K562 (cell line): ENCODE data around the gene GLIS1. TPM values are rescaled to one million over a fixed set of nuclear protein-coding genes. Genes with fewer than 3 reads are reported as not detected.

Experiments
- BHLHE40 ChIP-seq: IDR thresholded peaks from 2 replicates; pipeline ENCODE4 v1.6.1; 2011; ENCODE audit warnings: low read length, improper control_type of control experiment
- CEBPG ChIP-seq, 3 experiments: fragments of 200-800 bp in 1 of 3; sonication (Bioruptor generic) in 1 of 3; sonication (generic) in 1 of 3; formaldehyde crosslinking in 1 of 3; IDR thresholded peaks in 2 of 3; conservative IDR thresholded peaks in 1 of 3; 2 replicates each; pipeline versions ENCODE4 v1.6.1 to v1.8.0; 2016 to 2022; ENCODE audit warnings: missing compliant biosample characterization in 2 of 3, missing genetic modification characterization in 2 of 3, mild to moderate bottlenecking in 1 of 3, missing genetic modification reagents in 1 of 3
- ERF ChIP-seq: fragments of 450-650 bp; formaldehyde crosslinking; IDR thresholded peaks from 2 replicates; pipeline ENCODE4 v1.4.0; 2020; ENCODE audit warnings: mild to moderate bottlenecking, mixed read lengths
- ETV1 ChIP-seq: fragments of 450-650 bp; conservative IDR thresholded peaks from 2 replicates; pipeline ENCODE4 v1.6.1; 2016; ENCODE audit warnings: missing genetic modification characterization, control low read depth, low read depth, missing compliant biosample characterization
- FIP1L1 ChIP-seq: fragments of 200-400 bp; formaldehyde crosslinking; IDR thresholded peaks from 2 replicates; pipeline ENCODE4 v1.6.1; 2018; ENCODE audit warnings: mild to moderate bottlenecking, low read depth, low read length; ENCODE audit not compliant: poor library complexity, severe bottlenecking
- NFIX ChIP-seq: fragments of 250-450 bp; sonication (Bioruptor Pico); IDR thresholded peaks from 2 replicates; pipeline ENCODE4 v1.4.0; 2020; ENCODE audit warnings: low read depth, mild to moderate bottlenecking, moderate library complexity
- NR2C2 ChIP-seq, 2 experiments: fragments of 200-800 bp in 1 of 2; sonication (Bioruptor generic) in 1 of 2; sonication (generic) in 1 of 2; formaldehyde crosslinking in 1 of 2; IDR thresholded peaks; 2 replicates each; pipeline versions ENCODE4 v1.6.1 to v1.8.0; 2016 to 2022; ENCODE audit warnings: mild to moderate bottlenecking in 1 of 2, missing compliant biosample characterization in 1 of 2, missing genetic modification characterization in 1 of 2, missing genetic modification reagents in 1 of 2
- PHB ChIP-seq: fragments of 250-450 bp; sonication (Bioruptor Pico); IDR thresholded peaks from 2 replicates; pipeline ENCODE4 v1.5.0; 2021
- PPARD ChIP-seq: fragments of 250-450 bp; sonication (Bioruptor Pico); IDR thresholded peaks from 2 replicates; pipeline ENCODE4 v1.8.0; 2022; ENCODE audit warnings: inconsistent platforms, mild to moderate bottlenecking, moderate library complexity
- PURB ChIP-seq: sonication (generic); formaldehyde crosslinking; IDR thresholded peaks from 2 replicates; pipeline ENCODE4 v1.9.0; 2021; ENCODE audit warnings: low read depth, mild to moderate bottlenecking, missing genetic modification reagents
- RAD51 ChIP-seq: fragments of 450-650 bp; IDR thresholded peaks from 2 replicates; pipeline ENCODE4 v1.7.1; 2016; ENCODE audit warnings: low read depth, mild to moderate bottlenecking, borderline replicate concordance
- TEAD2 ChIP-seq: fragments of 450-650 bp; IDR thresholded peaks from 2 replicates; pipeline ENCODE4 v1.6.1; 2016; ENCODE audit warnings: missing genetic modification characterization, control low read depth, missing compliant biosample characterization
- XRCC4 ChIP-seq: IDR thresholded peaks from one replicate; pipeline ENCODE4 v1.6.1; 2011; ENCODE audit not compliant: insufficient read depth, insufficient read length; ENCODE audit errors: extremely low read depth
- ZZZ3 ChIP-seq: fragments of 450-650 bp; IDR thresholded peaks from 2 replicates; pipeline ENCODE4 v1.6.1; 2016; ENCODE audit warnings: antibody characterized with exemption, mild to moderate bottlenecking, moderate library complexity
- polyA plus RNA-seq, 8 experiments: library from polyadenylated mRNA; depleted of rRNA in 4 of 8; stranded (reverse) in 5 of 8; unstranded in 3 of 8; fragments of >200 nt; fragmentation: Nextera tagmentation in 2 of 8; fragmentation: Illumina TruSeq in 1 of 8; extraction: Ambion mirVana in 2 of 8; extraction: Trizol in 1 of 8; gene quantifications; 2 replicates each; pipeline versions ENCODE4 v1.2.1 to v1.2.3, GENCODE V29; 2011 to 2014; ENCODE audit warnings: inconsistent platforms in 1 of 8, missing spikeins in 1 of 8
- total RNA-seq, 7 experiments: library from RNA; depleted of rRNA in 6 of 7; stranded (reverse); fragments of >200 nt in 6 of 7; fragmentation: Illumina TruSeq in 2 of 7; extraction: Trizol in 2 of 7; gene quantifications; 2 replicates each; pipeline versions ENCODE4 v1.2.1 to v1.2.3, GENCODE V29; 2011 to 2021; ENCODE audit warnings: low replicate concordance in 1 of 7
- TF ChIP-seq, protein P1 (sequence below): fragments of 450-650 bp; formaldehyde crosslinking; conservative IDR thresholded peaks from 2 replicates; pipeline ENCODE4 v1.4.0; 2022; ENCODE audit warnings: mild to moderate bottlenecking, missing genetic modification characterization
- TF ChIP-seq, protein P2 (sequence below): fragments of 250-450 bp; sonication (Bioruptor Pico); IDR thresholded peaks from 2 replicates; pipeline ENCODE4 v1.4.0; 2020; ENCODE audit warnings: mild to moderate bottlenecking, moderate library complexity
- TF ChIP-seq, protein P3 (sequence below): fragments of 250-450 bp; sonication (Bioruptor Pico); IDR thresholded peaks from 2 replicates; pipeline ENCODE4 v1.8.0; 2021; ENCODE audit warnings: mild to moderate bottlenecking, moderate library complexity
- TF ChIP-seq, protein P4 (sequence below): fragments of 450-650 bp; IDR thresholded peaks from one replicate; pipeline ENCODE4 v1.6.1; 2018; ENCODE audit warnings: mild to moderate bottlenecking, moderate library complexity; ENCODE audit not compliant: partially characterized antibody

GLIS1 gene
- total and polyA plus RNA-seq, 9 of the 15 experiments (the other 6 are each of a cell fraction or from before 2014, with no cell fraction given): not detected

DNA sequence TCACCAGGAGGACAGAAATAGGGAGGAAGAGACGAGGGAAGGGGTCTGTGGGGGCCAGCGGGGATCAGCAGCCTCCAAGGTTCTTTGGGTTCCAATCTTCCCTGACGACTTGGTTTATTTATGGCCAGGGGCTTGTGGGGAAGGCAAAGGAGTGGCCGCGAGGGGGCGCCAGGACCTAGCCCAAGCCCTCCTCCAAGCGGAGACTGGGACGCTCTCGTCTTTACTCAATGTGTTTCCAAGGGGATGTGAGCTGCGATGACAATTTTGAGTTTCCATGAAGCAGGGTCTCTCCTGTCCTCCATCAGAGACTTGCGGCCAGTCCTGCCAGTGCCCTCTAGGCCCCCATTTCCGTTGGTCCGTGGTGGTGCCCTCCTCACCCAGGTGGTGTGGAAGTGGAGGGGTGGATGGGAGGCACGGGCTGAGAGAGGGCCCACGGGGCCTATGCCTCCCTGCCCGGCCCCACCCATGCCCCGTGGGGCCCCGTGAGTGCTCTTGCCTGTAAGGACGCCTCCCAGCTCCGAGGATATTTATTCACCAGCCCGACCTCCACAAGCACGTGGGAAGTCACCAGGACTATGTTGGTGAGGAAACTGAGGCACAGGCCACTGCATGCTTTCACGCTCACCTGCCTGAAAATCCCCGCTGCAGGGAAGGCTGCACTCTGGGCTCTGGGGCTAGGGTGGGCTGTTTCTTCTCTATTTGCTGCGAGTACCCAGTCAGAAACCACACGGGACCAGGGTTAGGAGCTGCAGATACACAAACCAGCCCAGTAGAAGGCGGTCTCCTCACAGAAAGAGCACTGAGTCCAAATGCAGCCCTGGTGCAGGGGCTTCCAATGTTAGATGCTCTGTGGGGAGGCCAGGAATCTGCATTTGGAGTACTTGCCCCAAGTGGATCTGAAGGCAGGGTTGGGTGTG lies 253.2 kb downstream of the GLIS1 start (continued):
- TF ChIP-seq, protein P1, sequence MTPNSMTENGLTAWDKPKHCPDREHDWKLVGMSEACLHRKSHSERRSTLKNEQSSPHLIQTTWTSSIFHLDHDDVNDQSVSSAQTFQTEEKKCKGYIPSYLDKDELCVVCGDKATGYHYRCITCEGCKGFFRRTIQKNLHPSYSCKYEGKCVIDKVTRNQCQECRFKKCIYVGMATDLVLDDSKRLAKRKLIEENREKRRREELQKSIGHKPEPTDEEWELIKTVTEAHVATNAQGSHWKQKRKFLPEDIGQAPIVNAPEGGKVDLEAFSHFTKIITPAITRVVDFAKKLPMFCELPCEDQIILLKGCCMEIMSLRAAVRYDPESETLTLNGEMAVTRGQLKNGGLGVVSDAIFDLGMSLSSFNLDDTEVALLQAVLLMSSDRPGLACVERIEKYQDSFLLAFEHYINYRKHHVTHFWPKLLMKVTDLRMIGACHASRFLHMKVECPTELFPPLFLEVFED (CRISPR knock-in tag): no peak
- TF ChIP-seq, protein P2, sequence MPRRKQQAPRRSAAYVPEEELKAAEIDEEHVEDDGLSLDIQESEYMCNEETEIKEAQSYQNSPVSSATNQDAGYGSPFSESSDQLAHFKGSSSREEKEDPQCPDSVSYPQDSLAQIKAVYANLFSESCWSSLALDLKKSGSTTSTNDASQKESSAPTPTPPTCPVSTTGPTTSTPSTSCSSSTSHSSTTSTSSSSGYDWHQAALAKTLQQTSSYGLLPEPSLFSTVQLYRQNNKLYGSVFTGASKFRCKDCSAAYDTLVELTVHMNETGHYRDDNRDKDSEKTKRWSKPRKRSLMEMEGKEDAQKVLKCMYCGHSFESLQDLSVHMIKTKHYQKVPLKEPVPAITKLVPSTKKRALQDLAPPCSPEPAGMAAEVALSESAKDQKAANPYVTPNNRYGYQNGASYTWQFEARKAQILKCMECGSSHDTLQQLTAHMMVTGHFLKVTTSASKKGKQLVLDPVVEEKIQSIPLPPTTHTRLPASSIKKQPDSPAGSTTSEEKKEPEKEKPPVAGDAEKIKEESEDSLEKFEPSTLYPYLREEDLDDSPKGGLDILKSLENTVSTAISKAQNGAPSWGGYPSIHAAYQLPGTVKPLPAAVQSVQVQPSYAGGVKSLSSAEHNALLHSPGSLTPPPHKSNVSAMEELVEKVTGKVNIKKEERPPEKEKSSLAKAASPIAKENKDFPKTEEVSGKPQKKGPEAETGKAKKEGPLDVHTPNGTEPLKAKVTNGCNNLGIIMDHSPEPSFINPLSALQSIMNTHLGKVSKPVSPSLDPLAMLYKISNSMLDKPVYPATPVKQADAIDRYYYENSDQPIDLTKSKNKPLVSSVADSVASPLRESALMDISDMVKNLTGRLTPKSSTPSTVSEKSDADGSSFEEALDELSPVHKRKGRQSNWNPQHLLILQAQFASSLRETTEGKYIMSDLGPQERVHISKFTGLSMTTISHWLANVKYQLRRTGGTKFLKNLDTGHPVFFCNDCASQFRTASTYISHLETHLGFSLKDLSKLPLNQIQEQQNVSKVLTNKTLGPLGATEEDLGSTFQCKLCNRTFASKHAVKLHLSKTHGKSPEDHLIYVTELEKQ: no peak
- TF ChIP-seq ERF (CRISPR knock-in tag) (no peak), PPARD (CRISPR knock-in tag) (no peak), XRCC4 (no peak), NR2C2 (CRISPR knock-in tag; IDR thresholded peaks at IDR 0.05) (no peak), NR2C2 (tag; IDR thresholded peaks at IDR 0.05) (no peak), CEBPG (CRISPR knock-in tag; IDR thresholded peaks at IDR 0.05) (no peak), CEBPG (tag; conservative IDR thresholded peaks at IDR 0.05 in 1 of 2, IDR thresholded peaks at IDR 0.05 in 1 of 2) (no peak), PURB (CRISPR knock-in tag) (no peak), FIP1L1 (no peak), ZZZ3 (no peak), TEAD2 (tag) (no peak), BHLHE40 (peak; percentile 30; the same call in 1 of the 2 replicates), RAD51 (no peak), PHB (0 out of 2 replicates have a peak, but pooled peaks have one; percentile 8), ETV1 (no peak), NFIX (CRISPR knock-in tag) (no peak)
- TF ChIP-seq, protein P3, sequence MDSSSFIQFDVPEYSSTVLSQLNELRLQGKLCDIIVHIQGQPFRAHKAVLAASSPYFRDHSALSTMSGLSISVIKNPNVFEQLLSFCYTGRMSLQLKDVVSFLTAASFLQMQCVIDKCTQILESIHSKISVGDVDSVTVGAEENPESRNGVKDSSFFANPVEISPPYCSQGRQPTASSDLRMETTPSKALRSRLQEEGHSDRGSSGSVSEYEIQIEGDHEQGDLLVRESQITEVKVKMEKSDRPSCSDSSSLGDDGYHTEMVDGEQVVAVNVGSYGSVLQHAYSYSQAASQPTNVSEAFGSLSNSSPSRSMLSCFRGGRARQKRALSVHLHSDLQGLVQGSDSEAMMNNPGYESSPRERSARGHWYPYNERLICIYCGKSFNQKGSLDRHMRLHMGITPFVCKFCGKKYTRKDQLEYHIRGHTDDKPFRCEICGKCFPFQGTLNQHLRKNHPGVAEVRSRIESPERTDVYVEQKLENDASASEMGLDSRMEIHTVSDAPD: no peak
- TF ChIP-seq, protein P4, sequence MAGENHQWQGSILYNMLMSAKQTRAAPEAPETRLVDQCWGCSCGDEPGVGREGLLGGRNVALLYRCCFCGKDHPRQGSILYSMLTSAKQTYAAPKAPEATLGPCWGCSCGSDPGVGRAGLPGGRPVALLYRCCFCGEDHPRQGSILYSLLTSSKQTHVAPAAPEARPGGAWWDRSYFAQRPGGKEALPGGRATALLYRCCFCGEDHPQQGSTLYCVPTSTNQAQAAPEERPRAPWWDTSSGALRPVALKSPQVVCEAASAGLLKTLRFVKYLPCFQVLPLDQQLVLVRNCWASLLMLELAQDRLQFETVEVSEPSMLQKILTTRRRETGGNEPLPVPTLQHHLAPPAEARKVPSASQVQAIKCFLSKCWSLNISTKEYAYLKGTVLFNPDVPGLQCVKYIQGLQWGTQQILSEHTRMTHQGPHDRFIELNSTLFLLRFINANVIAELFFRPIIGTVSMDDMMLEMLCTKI: no peak
